ENCODE measurements around the gene CNTN2.

DNA sequence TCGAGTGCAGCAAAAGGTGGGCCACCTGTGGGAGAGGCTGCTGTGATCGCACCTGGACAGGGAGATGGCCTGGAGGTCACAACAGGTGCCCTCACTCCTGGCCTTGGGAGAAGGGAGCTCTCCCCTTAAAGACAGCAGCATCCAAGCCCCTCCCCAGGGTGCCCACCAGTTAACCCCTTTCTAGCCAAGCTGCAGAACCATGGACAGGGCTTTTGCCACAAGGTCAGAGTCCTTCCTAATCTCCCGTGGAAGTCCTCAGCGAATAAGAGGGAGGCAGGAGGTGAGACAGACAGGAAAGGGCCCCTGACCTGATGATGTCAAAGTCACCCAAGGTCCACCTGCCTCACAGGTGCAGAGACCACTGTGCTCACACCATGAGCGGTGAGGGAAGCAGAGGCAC lies 1.7 kb downstream of the CNTN2 start:
- TF ChIP-seq, protein P1, sequence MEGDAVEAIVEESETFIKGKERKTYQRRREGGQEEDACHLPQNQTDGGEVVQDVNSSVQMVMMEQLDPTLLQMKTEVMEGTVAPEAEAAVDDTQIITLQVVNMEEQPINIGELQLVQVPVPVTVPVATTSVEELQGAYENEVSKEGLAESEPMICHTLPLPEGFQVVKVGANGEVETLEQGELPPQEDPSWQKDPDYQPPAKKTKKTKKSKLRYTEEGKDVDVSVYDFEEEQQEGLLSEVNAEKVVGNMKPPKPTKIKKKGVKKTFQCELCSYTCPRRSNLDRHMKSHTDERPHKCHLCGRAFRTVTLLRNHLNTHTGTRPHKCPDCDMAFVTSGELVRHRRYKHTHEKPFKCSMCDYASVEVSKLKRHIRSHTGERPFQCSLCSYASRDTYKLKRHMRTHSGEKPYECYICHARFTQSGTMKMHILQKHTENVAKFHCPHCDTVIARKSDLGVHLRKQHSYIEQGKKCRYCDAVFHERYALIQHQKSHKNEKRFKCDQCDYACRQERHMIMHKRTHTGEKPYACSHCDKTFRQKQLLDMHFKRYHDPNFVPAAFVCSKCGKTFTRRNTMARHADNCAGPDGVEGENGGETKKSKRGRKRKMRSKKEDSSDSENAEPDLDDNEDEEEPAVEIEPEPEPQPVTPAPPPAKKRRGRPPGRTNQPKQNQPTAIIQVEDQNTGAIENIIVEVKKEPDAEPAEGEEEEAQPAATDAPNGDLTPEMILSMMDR (IDR thresholded peaks at IDR 0.05), result no peak
- no peak for TF ChIP-seq POLR2A (IDR thresholded peaks at IDR 0.05)
